Measurements from ENCODE around the gene DDX41. TPM values are rescaled to one million over a fixed set of nuclear protein-coding genes. Genes with fewer than 3 reads are reported as not detected.
"Not testable (repeated sequence)": the region's sequence is repeated elsewhere in the genome, so short reads cannot be mapped to it uniquely, and the experiment has no call there.

Gene DDX41
- total RNA-seq = 22.6 TPM
- long read RNA-seq, transcript DDX41-208 (17 exons, 2,607 nt) = major isoform, 8 of 14 reads
- long read RNA-seq, partial matches to known transcripts = 5 of 14 reads
- long read RNA-seq, other reads (novel, unspliced or antisense) = 1 of 14 reads

GRCh38 chr5:177516601-177517568, at the start of gene DDX41:
Gene DDX41, minus strand, starts transcription at chr5:177516961. Its CDS starts 16 bp downstream, at chr5:177516945.
- intact Hi-C loops (cut with DNase I) = no loop called here
- ATAC-seq (ENCODE audit: poor library complexity) (peak; percentile 94), DNase-seq (peak; percentile 98)

- ATAC-seq (ENCODE audit: poor library complexity) = no peak
Observed at GRCh38 chr5:177565046-177565445, 48.3 kb upstream of the DDX41 start.

GRCh38 chr5:177559446-177559941, 42.7 kb upstream of the DDX41 start:
- ATAC-seq (ENCODE audit: poor library complexity); intact Hi-C loops (cut with DNase I); DNase-seq: not testable (repeated sequence)

More at GRCh38 chr5:177565046-177565445, 48.3 kb upstream of the DDX41 start:
- no peak for DNase-seq
- intact Hi-C loops (cut with DNase I) = no loop called here

GRCh38 chr5:177557796-177558195, 41.0 kb upstream of the DDX41 start:
- ATAC-seq (ENCODE audit: poor library complexity) = no peak
- DNase-seq = no peak
- intact Hi-C loops (cut with DNase I) = no loop called here

DNA sequence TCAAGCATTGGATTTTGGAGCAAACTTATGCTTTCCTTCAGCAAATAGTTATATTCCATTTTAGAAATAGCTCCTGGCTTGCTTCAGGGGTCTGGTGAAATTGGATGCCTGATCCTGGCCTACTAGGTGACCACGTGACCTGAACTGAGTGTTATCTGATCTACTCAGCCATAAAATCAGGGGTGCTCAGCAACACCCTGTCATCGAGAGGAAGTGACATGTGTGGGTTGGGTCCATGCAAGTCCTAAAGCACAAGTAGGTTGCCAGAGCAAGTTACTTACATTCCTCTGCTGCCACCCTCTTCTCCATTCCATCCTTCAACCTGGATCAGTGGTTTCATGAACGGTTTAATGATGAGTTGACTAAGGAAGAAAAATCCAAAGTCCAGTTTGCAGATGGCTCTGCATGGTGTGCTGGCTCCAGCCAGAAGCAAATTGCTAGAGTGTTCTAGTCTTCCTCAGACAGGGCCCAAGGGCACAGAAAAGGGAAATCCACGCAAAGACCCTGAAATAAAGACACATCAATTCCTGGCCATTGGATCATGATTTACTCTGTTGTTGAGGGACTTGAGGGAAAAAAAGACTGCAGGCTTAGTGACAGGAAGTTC, 40.4 kb upstream of the DDX41 start:
- no peak for DNase-seq
- intact Hi-C loops (cut with DNase I) = no loop called here
- ATAC-seq (ENCODE audit: poor library complexity) = no peak

DNA sequence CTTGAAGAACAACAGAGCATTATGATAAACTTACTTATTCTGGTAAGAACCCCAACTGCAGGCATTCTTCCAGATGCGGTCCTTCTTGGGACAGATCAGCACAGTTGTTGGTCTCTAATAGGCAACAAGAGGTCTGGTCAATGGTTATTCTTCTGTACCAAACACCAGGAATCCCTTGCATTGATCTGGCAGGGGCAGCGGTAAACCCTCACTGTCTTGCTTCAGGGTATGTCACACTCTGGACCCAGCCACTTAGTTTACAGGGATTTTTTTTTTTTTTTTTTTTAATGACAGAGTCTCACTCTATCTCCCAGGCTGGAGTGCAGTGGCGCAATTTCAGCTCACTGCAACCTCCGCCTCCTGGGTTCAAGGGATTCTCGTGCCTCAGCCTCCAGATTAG, 38.9 kb upstream of the DDX41 start:
- ATAC-seq (ENCODE audit: poor library complexity) (no peak), DNase-seq (no peak)
- intact Hi-C loops (cut with DNase I) = no loop called here

DNA sequence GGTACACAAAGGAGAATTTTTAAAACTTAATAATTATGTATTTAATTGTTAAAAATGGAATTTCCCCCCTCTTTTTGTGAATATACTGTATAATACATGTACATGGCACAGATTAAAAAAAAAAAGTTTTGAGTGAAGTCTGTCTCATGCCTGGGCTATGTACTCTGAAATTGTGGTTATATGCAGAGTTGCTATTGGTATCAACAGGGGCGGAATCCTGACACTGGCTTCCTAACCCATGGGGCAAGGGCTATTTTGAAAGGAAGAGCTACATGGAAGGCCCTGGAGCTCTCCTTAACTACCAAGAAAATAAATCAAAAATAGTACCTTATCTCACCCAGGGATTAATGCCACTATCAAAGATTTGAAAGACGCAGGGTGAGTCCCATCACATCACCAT, 38.5 kb upstream of the DDX41 start:
- peak; percentile 8 for ATAC-seq (ENCODE audit: poor library complexity)
- intact Hi-C loops (cut with DNase I) = no loop called here

DNA sequence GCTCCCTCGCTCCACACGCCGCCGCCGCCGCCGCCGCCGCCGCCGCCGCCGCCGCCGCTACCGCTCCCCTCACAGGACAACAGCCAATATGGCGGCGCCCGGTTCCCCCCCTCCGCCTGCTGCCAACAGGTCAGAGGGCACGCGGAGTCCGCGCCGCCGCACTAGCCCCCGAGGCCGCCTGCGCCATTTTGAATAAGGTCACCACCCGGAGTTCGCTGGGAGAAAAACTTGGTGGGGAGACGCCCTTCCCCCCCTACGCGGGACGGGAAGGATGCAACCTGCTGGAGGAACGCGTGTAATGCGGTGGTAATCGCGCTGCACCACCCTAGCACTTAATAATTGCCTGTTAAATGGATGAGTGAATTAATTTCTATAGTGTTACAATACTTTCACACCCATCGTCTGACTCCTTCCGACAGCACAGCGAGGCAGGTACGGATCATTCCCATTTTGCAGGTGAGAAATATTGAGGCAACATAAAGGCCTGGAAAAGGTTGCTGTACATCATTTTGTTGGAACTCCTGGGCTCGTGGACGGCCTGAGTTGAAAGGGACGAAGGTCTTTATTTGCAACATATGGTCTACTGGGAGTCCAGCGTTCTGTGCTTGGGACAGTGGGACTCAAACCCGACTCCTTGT, 37.8 kb upstream of the DDX41 start, which contains the start of gene FAM193B:
FAM193B (minus strand) TSS at position 90 of the 638 bp plus-strand sequence. CDS start 105 bp downstream, outside the sequence.
- peak; percentile 97 for DNase-seq
- ATAC-seq (ENCODE audit: poor library complexity) = peak; percentile 97
- intact Hi-C loops (cut with DNase I) = no loop called here

More for the DNA sequence above, 38.5 kb upstream of the DDX41 start:
- no peak for DNase-seq

- DNase-seq = peak; percentile 64
- intact Hi-C loops (cut with DNase I) = no loop called here
- ATAC-seq (ENCODE audit: poor library complexity) = peak; percentile 43
Observed at GRCh38 chr5:177553671-177554429, 37.1 kb upstream of the DDX41 start.

DNA sequence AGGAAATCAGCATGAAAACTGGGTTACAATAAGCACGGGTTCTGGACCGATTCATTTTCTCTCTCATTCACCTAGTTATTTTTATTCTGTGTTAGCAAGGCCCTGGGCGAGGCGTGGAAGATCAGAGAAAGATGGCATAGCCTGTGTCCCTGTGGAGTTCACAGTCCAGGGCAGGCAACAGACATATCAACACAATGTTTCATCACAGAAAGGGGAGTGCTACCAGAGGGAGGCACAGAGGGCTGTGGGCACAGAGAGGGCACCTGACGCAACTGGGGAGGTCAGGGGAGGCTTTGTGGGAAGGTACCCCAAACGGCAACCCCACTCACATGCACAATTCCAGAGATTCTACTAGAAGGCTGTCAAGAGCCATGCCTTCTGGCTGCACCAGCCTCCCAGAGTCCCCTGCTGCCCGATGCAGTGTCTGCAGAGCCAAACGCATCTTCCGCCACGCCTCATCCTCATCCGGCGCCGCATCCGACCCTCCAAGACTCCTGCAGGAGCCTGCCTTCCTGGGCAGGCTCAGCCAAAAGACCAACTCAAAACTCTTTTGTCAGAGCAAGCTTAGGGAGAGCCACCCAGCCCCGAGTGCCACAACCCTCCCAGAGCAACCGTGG, 36.2 kb upstream of the DDX41 start:
- DNase-seq (no peak), ATAC-seq (ENCODE audit: poor library complexity) (no peak)
- intact Hi-C loops (cut with DNase I) = no loop called here

DNA sequence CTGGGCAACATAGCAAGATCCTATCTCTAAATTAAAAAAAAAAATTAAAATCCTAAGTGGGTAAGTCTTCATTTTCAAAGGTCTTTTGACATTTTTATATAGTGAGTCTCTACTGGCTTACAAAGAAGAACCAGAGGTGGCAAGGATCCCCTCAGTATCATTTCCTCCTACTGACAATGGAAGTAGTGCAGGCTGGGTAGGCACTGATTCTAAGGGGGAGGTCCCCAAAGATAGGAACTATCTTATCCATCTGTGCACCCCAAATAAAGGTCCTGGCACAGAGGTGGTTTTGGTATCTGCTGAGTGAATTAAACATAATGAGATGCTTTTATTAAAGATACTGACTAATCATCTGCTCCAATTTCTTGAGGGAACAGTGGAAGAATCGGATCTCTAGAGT, 33.4 kb upstream of the DDX41 start:
- intact Hi-C loops (cut with DNase I) = no loop called here
- ATAC-seq (ENCODE audit: poor library complexity) (no peak), DNase-seq (no peak)

GRCh38 chr5:177548495-177548894, 31.7 kb upstream of the DDX41 start:
- DNase-seq (no peak), ATAC-seq (ENCODE audit: poor library complexity) (no peak)
- intact Hi-C loops (cut with DNase I) = no loop called here

GRCh38 chr5:177547736-177548135, 31.0 kb upstream of the DDX41 start:
- intact Hi-C loops (cut with DNase I) = no loop called here
- DNase-seq (no peak), ATAC-seq (ENCODE audit: poor library complexity) (no peak)

GRCh38 chr5:177546258-177546741, 29.5 kb upstream of the DDX41 start:
- ATAC-seq (ENCODE audit: poor library complexity) = peak; percentile 73
- intact Hi-C loops (cut with DNase I) = no loop called here
- peak; percentile 72 for DNase-seq

- intact Hi-C loops (cut with DNase I) = no loop called here
- peak; percentile 67 for DNase-seq
- peak; percentile 78 for ATAC-seq (ENCODE audit: poor library complexity)
Observed at GRCh38 chr5:177545487-177546257, 28.9 kb upstream of the DDX41 start.

- intact Hi-C loops (cut with DNase I) = no loop called here
- no peak for DNase-seq
- no peak for ATAC-seq (ENCODE audit: poor library complexity)
Observed at GRCh38 chr5:177542816-177543465, 26.2 kb upstream of the DDX41 start.
